ENCODE measurements around the gene CASQ2. TPM values are rescaled to one million over a fixed set of nuclear protein-coding genes. Genes with fewer than 3 reads are reported as not detected.

The CASQ2 gene
- not detected in 5 replicates for total RNA-seq (2022; extraction: Qiagen RNA extraction; ENCODE audit: low read depth)

DNA sequence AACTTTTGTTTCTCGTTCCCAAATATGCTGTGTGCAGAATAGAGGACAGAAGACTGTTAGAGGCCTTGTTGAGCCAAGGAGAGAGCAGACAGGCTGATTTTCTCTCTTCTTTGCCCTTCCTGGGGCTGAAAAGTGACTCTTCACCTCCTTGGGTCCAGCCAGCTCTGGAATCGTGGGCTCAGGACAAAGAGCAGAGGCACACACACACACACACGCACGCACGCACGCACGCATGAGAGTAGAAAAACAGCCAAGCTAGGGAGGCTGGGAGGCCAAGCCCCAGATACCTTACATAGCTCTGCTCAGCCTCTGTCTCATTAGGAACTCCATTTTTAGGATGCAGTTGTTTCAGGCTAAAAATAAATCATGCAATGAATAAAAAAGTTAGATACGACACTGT is at the start of gene CASQ2:
CASQ2 (minus strand) TSS at position 166 of the 400 bp plus-strand sequence. CDS start 173 bp downstream, outside the sequence.

Other genes starting within 250 kb of the CASQ2 start
- 14.1 to 23.0 TPM (median 21.1 TPM) in 5 replicates for gene VANGL1, start 126.7 kb downstream of the CASQ2 start, total RNA-seq (2022; extraction: Qiagen RNA extraction; ENCODE audit: low read depth)
- not detected in 5 replicates for gene NHLH2, start 72.4 kb upstream of the CASQ2 start, total RNA-seq (2022; extraction: Qiagen RNA extraction; ENCODE audit: low read depth)
- 0.40 to 1.1 TPM (median 0.74 TPM) in 5 replicates for gene SLC22A15, start 207.8 kb upstream of the CASQ2 start, total RNA-seq (2022; extraction: Qiagen RNA extraction; ENCODE audit: low read depth)

Measured in A549 treated with ZK216348 at 1 μM for 4 hours (cell line).